Lower leg skin (tissue), 3 donors: ENCODE results near the gene STIM1.

ENCODE experiments used
- CTCF ChIP-seq, 3 donors: fragments of 450-650 bp; IDR thresholded peaks; one replicate each; pipeline ENCODE4 v1.5.1; 2016; ENCODE audit warnings: antibody characterized with exemption in 3 of 3, mild to moderate bottlenecking in 3 of 3, moderate library complexity in 2 of 3
- POLR2A ChIP-seq, 2 donors: fragments of 450-650 bp; IDR thresholded peaks; one replicate each; pipeline ENCODE4 v1.6.1; 2016 to 2017; ENCODE audit warnings: antibody characterized with exemption in 2 of 2, mild to moderate bottlenecking in 1 of 2, moderate library complexity in 1 of 2

GRCh38 chr11:3896644-3897043 is 41.2 kb downstream of the STIM1 start:
- TF ChIP-seq CTCF (IDR thresholded peaks at IDR 0.05) (no peak), POLR2A (IDR thresholded peaks at IDR 0.05) (no peak)
